Karpas-422 (cell line): Measurements from ENCODE around the gene IL19. TPM values are rescaled to one million over a fixed set of nuclear protein-coding genes. Genes with fewer than 3 reads are reported as not detected.

Experiments used
- DNase-seq: peaks from one replicate; pipeline ENCODE4 v3.0.0-alpha.2; 2015
- H2AFZ ChIP-seq: fragments of 200-600 bp; sonication (generic); 2 replicates; pipeline ENCODE4 v1.6.1; 2014; ENCODE audit warnings: antibody characterized with exemption, low read length, mixed read lengths
- H3K27ac ChIP-seq: fragments of 200-600 bp; sonication (generic); 2 replicates; pipeline ENCODE4 v1.5.1; 2014; ENCODE audit warnings: mild to moderate bottlenecking, low read length, moderate library complexity
- H3K27me3 ChIP-seq: fragments of 200-600 bp; sonication (generic); 2 replicates; pipeline ENCODE4 v1.6.1; 2014; ENCODE audit warnings: low read length, mixed read lengths
- H3K36me3 ChIP-seq: fragments of 200-600 bp; sonication (generic); 2 replicates; pipeline ENCODE4 v1.6.1; 2014; ENCODE audit warnings: low read length, mixed read lengths; ENCODE audit not compliant: insufficient read depth
- H3K4me1 ChIP-seq: fragments of 200-600 bp; sonication (generic); 2 replicates; pipeline ENCODE4 v1.6.1; 2014; ENCODE audit warnings: mild to moderate bottlenecking, low read length, mixed read lengths
- H3K4me2 ChIP-seq: fragments of 200-600 bp; sonication (generic); 2 replicates; pipeline ENCODE4 v1.6.1; 2014; ENCODE audit warnings: low read length, low read depth, mild to moderate bottlenecking; ENCODE audit not compliant: poor library complexity, severe bottlenecking
- H3K4me3 ChIP-seq: fragments of 200-600 bp; sonication (generic); 2 replicates; pipeline ENCODE4 v1.5.1; 2014; ENCODE audit warnings: mild to moderate bottlenecking, antibody characterized with exemption, low read length, mixed read lengths
- H3K79me2 ChIP-seq: fragments of 200-600 bp; sonication (generic); 2 replicates; pipeline ENCODE4 v1.6.1; 2014; ENCODE audit warnings: mild to moderate bottlenecking, low read length, mixed read lengths
- H3K9ac ChIP-seq: fragments of 200-600 bp; sonication (generic); 2 replicates; pipeline ENCODE4 v1.6.0; 2014; ENCODE audit warnings: low read length
- H3K9me2 ChIP-seq: fragments of 200-600 bp; sonication (generic), shearing (Covaris generic); replicated peaks from 2 replicates; pipeline ENCODE4 v1.6.0; 2014; ENCODE audit warnings: mild to moderate bottlenecking, low read length, moderate library complexity; ENCODE audit not compliant: insufficient read depth
- H3K9me3 ChIP-seq: fragments of 300-700, 200-600 bp; sonication (generic); 2 replicates; pipeline ENCODE4 v1.6.1; 2014; ENCODE audit warnings: low read length, mixed read lengths
- H4K20me1 ChIP-seq: fragments of 200-600 bp; sonication (generic); 2 replicates; pipeline ENCODE4 v1.6.1; 2014; ENCODE audit warnings: mild to moderate bottlenecking, antibody characterized with exemption, low read length, low read depth; ENCODE audit not compliant: insufficient read depth
- total RNA-seq: library from RNA; depleted of rRNA; stranded (reverse); fragments of >200 nt; shearing (Covaris generic); gene quantifications from 2 replicates; pipeline ENCODE4 v1.2.3, GENCODE V29; 2014; ENCODE audit warnings: low replicate concordance

Gene IL19
- total RNA-seq, 1 experiment from 2014 or later = not detected

- Histone ChIP-seq H3K4me1 (peaks cover 42% of the 10 kb centered on the region), H3K9me3 (no peaks in the 10 kb centered on the region), H3K36me3 (no peaks in the 10 kb centered on the region), H3K9me2 (no peaks in the 10 kb centered on the region), H4K20me1 (peaks cover 8% of the 10 kb centered on the region; the same call in 1 of the 2 replicates), H3K9ac (no peak overlapping the region), H3K27ac (no peak overlapping the region), H3K4me3 (no peak overlapping the region), H3K4me2 (no peak overlapping the region), H2AFZ (no peak overlapping the region), H3K27me3 (no peaks in the 10 kb centered on the region), H3K79me2 (no peaks in the 10 kb centered on the region)
- DNase-seq = no peak
Observed at GRCh38 chr1:206737729-206738201, 32.8 kb upstream of the IL19 start.

- Histone ChIP-seq H4K20me1 (peaks cover 8% of the 10 kb centered on the region; the same call in 1 of the 2 replicates), H3K79me2 (no peaks in the 10 kb centered on the region), H3K27me3 (no peaks in the 10 kb centered on the region), H2AFZ (no peak overlapping the region), H3K9ac (no peak overlapping the region), H3K36me3 (no peaks in the 10 kb centered on the region), H3K27ac (0 out of 2 replicates have a peak overlapping the region, but pooled peaks have one; percentile 66), H3K9me2 (no peaks in the 10 kb centered on the region), H3K9me3 (no peaks in the 10 kb centered on the region), H3K4me3 (peak overlapping the region; percentile 22; the same call in 1 of the 2 replicates), H3K4me2 (peak overlapping the region; percentile 47), H3K4me1 (peaks cover 43% of the 10 kb centered on the region)
- DNase-seq = peak; percentile 46
Observed at GRCh38 chr1:206738370-206739366, 31.9 kb upstream of the IL19 start.

- Histone ChIP-seq H3K4me2 (peak overlapping the region; percentile 47), H3K9me2 (no peaks in the 10 kb centered on the region), H3K4me3 (peak overlapping the region; percentile 22; the same call in 1 of the 2 replicates), H3K79me2 (no peaks in the 10 kb centered on the region), H3K4me1 (peaks cover 43% of the 10 kb centered on the region), H3K9ac (peak overlapping the region; percentile 39), H3K27ac (peak overlapping the region; percentile 66), H3K9me3 (no peaks in the 10 kb centered on the region), H2AFZ (no peak overlapping the region), H3K27me3 (no peaks in the 10 kb centered on the region), H4K20me1 (no peaks in the 10 kb centered on the region; the same call in 1 of the 2 replicates), H3K36me3 (no peaks in the 10 kb centered on the region)
- peak; percentile 69 for DNase-seq
Observed at GRCh38 chr1:206739411-206740076, 31.0 kb upstream of the IL19 start.

- H2AFZ ChIP-seq = no peak overlapping the region
- DNase-seq = no peak
- H3K27ac ChIP-seq = no peak overlapping the region
- H4K20me1 ChIP-seq = no peaks in the 10 kb centered on the region
- H3K27me3 ChIP-seq = no peaks in the 10 kb centered on the region
- no peak overlapping the region for H3K4me3 ChIP-seq
- H3K79me2 ChIP-seq = no peaks in the 10 kb centered on the region
- no peaks in the 10 kb centered on the region for H3K9me3 ChIP-seq
- H3K4me1 ChIP-seq = peaks cover 43% of the 10 kb centered on the region
- H3K9ac ChIP-seq = no peak overlapping the region
- no peaks in the 10 kb centered on the region for H3K36me3 ChIP-seq
- H3K4me2 ChIP-seq = no peak overlapping the region
- no peaks in the 10 kb centered on the region for H3K9me2 ChIP-seq
Observed at GRCh38 chr1:206741142-206741701, 29.4 kb upstream of the IL19 start.

GRCh38 chr1:206742719-206743383 is 27.7 kb upstream of the IL19 start:
- Histone ChIP-seq H3K9me2 (no peaks in the 10 kb centered on the region), H2AFZ (no peak overlapping the region), H3K4me1 (peaks cover 43% of the 10 kb centered on the region), H3K27me3 (no peaks in the 10 kb centered on the region), H3K4me2 (no peak overlapping the region), H3K27ac (no peak overlapping the region), H3K9ac (no peak overlapping the region), H4K20me1 (no peaks in the 10 kb centered on the region), H3K9me3 (no peaks in the 10 kb centered on the region), H3K4me3 (no peak overlapping the region), H3K36me3 (no peaks in the 10 kb centered on the region), H3K79me2 (no peaks in the 10 kb centered on the region)
- DNase-seq = no peak

- no peaks in the 10 kb centered on the region for H3K79me2 ChIP-seq
- no peak overlapping the region for H3K4me2 ChIP-seq
- no peak overlapping the region for H3K9ac ChIP-seq
- no peaks in the 10 kb centered on the region for H4K20me1 ChIP-seq
- no peaks in the 10 kb centered on the region for H3K27me3 ChIP-seq
- no peak overlapping the region for H3K27ac ChIP-seq
- H3K36me3 ChIP-seq = no peaks in the 10 kb centered on the region
- no peak for DNase-seq
- no peak overlapping the region for H3K4me3 ChIP-seq
- peaks cover 25% of the 10 kb centered on the region for H3K4me1 ChIP-seq
- H3K9me2 ChIP-seq = no peaks in the 10 kb centered on the region
- no peaks in the 10 kb centered on the region for H3K9me3 ChIP-seq
- no peak overlapping the region for H2AFZ ChIP-seq
Observed at GRCh38 chr1:206744683-206745082, 25.9 kb upstream of the IL19 start.

GRCh38 chr1:206745301-206745700 is 25.3 kb upstream of the IL19 start:
- Histone ChIP-seq H3K9me3 (no peaks in the 10 kb centered on the region), H3K4me2 (no peak overlapping the region), H4K20me1 (no peaks in the 10 kb centered on the region), H3K4me1 (peaks cover 19% of the 10 kb centered on the region), H2AFZ (no peak overlapping the region), H3K79me2 (no peaks in the 10 kb centered on the region), H3K4me3 (no peak overlapping the region), H3K27ac (no peak overlapping the region), H3K9me2 (no peaks in the 10 kb centered on the region), H3K36me3 (no peaks in the 10 kb centered on the region), H3K27me3 (no peaks in the 10 kb centered on the region), H3K9ac (no peak overlapping the region)
- no peak for DNase-seq
